ENCODE data around the gene HNRNPLL. TPM values are rescaled to one million over a fixed set of nuclear protein-coding genes. Genes with fewer than 3 reads are reported as not detected.

The HNRNPLL gene
- total and polyA plus RNA-seq, 2 of the 13 experiments (the other 11 are each of a cell fraction or from before 2014, with no cell fraction given): 49.4 to 103 TPM

- TF ChIP-seq ZNF614 (CRISPR knock-in tag; IDR thresholded peaks at IDR 0.05; ENCODE audit: borderline replicate concordance): peak; percentile 84; the same call in 1 of the 2 replicates
- TF ChIP-seq GABPA (IDR thresholded peaks at IDR 0.05; ENCODE audit: low read depth, low read length): no peak
- no peak for TF ChIP-seq GABPA (CRISPR knock-in tag; IDR thresholded peaks at IDR 0.05; ENCODE audit: low read depth)
- peak; percentile 91 for TF ChIP-seq ZFX (CRISPR knock-in tag; IDR thresholded peaks at IDR 0.05; ENCODE audit: low read depth)
- TF ChIP-seq HNRNPUL1 (IDR thresholded peaks at IDR 0.05; ENCODE audit: low read depth, low read length): no peak
- no peak for TF ChIP-seq LCORL (IDR thresholded peaks at IDR 0.05)
- TF ChIP-seq LCORL (CRISPR knock-in tag; IDR thresholded peaks at IDR 0.05): peak; percentile 69
- TF ChIP-seq, protein P1, sequence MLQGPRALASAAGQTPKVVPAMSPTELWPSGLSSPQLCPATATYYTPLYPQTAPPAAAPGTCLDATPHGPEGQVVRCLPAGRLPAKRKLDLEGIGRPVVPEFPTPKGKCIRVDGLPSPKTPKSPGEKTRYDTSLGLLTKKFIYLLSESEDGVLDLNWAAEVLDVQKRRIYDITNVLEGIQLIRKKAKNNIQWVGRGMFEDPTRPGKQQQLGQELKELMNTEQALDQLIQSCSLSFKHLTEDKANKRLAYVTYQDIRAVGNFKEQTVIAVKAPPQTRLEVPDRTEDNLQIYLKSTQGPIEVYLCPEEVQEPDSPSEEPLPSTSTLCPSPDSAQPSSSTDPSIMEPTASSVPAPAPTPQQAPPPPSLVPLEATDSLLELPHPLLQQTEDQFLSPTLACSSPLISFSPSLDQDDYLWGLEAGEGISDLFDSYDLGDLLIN (CRISPR knock-in tag; IDR thresholded peaks at IDR 0.05; ENCODE audit: borderline replicate concordance): no peak
- peak; percentile 68 for TF ChIP-seq TAF15 (IDR thresholded peaks at IDR 0.05; ENCODE audit: low read depth, low read length, poor library complexity, severe bottlenecking)
- peak; percentile 65 for TF ChIP-seq ZNF292 (CRISPR knock-in tag; IDR thresholded peaks at IDR 0.05; ENCODE audit: borderline replicate concordance, low read depth)
- TF ChIP-seq BRD4 (CRISPR knock-in tag; IDR thresholded peaks at IDR 0.05): no peak
- TF ChIP-seq CSRNP1 (CRISPR knock-in tag; IDR thresholded peaks at IDR 0.05): peak; percentile 61; the same call in 1 of the 2 replicates
- TF ChIP-seq RFXANK (CRISPR knock-in tag; IDR thresholded peaks at IDR 0.05): peak; percentile 43; the same call in 1 of the 2 replicates
- no peak for TF ChIP-seq SMARCC2 (IDR thresholded peaks at IDR 0.05)
- peak; percentile 72; the same call in 1 of the 2 replicates for TF ChIP-seq REL (CRISPR knock-in tag; conservative IDR thresholded peaks at IDR 0.05)
- TF ChIP-seq ZBTB7A (CRISPR knock-in tag; IDR thresholded peaks at IDR 0.05): 0 out of 2 replicates have a peak, but pooled peaks have one; percentile 67
- TF ChIP-seq, protein P2, sequence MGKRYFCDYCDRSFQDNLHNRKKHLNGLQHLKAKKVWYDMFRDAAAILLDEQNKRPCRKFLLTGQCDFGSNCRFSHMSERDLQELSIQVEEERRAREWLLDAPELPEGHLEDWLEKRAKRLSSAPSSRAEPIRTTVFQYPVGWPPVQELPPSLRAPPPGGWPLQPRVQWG (CRISPR knock-in tag; IDR thresholded peaks at IDR 0.05; ENCODE audit: borderline replicate concordance, low read depth): no peak
- peak; percentile 91 for TF ChIP-seq ZNF362 (CRISPR knock-in tag; IDR thresholded peaks at IDR 0.05; ENCODE audit: borderline replicate concordance)
- peak; percentile 65; the same call in 1 of the 2 replicates for TF ChIP-seq ZSCAN29 (CRISPR knock-in tag; conservative IDR thresholded peaks at IDR 0.05)
- TF ChIP-seq ZNF569 (CRISPR knock-in tag; IDR thresholded peaks at IDR 0.05; ENCODE audit: borderline replicate concordance): no peak
- TF ChIP-seq ZNF616 (CRISPR knock-in tag; IDR thresholded peaks at IDR 0.05; ENCODE audit: low read depth): no peak
- TF ChIP-seq IKZF5 (CRISPR knock-in tag; IDR thresholded peaks at IDR 0.05): peak; percentile 83
- TF ChIP-seq CBX2 (IDR thresholded peaks at IDR 0.05; ENCODE audit: low read depth, low read length): no peak
- TF ChIP-seq CBX2 (CRISPR knock-in tag; IDR thresholded peaks at IDR 0.05; ENCODE audit: low read depth): no peak
- peak; percentile 95 for TF ChIP-seq ZNF776 (CRISPR knock-in tag; IDR thresholded peaks at IDR 0.05)
- TF ChIP-seq ZIK1 (CRISPR knock-in tag; IDR thresholded peaks at IDR 0.05; ENCODE audit: borderline replicate concordance, low read depth): no peak
Observed at GRCh38 chr2:38535744-38536506, 66.8 kb downstream of the HNRNPLL start (continued).
